ENCODE data around the gene MALAT1. TPM values are rescaled to one million over a fixed set of nuclear protein-coding genes. Genes with fewer than 3 reads are reported as not detected.
A peak's percentile ranks its signal among the peaks of the same experiment; 100 is the strongest.

Gene MALAT1
- total and polyA plus RNA-seq, 2 of the 13 experiments (the other 11 are each of a cell fraction or from before 2014, with no cell fraction given) = 143 to 1,237 TPM

DNA sequence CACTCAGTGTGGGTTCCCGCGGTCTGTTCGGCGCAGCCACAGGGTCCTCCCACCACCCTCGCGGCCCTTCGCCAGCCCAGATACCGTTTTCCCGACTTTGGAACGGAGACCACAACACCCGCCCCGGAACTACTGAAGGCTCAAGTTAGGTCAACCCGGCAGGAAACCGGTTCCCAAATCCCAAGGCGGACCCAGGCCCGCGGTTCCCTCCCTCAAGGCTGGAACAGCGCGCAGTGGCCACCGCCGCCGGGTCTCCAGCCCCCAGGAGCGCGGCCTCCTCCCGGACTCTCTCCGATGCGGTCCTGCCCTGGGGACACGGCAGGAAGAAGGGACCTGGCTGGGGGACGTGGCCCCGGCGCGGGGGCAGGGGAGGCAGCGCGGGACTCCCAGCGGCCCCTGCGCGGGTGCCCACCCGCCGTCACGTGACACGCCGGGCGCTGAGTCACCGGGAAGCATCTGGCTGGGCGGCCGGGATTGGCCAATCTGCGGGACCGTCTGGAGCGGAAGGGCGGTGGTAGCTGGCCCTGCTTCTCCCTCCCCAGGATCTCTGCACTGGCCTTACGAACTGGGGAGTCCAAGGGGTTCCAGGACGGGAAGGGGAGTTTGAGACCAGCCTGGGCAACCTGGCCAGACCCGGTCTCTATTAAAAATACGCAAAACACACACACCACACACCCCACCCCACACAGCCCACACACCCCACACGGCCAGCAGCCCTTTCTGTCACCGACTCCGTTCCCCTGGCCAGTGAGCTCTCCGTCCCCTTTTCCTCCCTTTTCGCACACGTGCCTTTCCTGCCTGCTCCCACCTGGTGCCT lies 21.5 kb upstream of the MALAT1 start (continued):
- TF ChIP-seq, protein P1, sequence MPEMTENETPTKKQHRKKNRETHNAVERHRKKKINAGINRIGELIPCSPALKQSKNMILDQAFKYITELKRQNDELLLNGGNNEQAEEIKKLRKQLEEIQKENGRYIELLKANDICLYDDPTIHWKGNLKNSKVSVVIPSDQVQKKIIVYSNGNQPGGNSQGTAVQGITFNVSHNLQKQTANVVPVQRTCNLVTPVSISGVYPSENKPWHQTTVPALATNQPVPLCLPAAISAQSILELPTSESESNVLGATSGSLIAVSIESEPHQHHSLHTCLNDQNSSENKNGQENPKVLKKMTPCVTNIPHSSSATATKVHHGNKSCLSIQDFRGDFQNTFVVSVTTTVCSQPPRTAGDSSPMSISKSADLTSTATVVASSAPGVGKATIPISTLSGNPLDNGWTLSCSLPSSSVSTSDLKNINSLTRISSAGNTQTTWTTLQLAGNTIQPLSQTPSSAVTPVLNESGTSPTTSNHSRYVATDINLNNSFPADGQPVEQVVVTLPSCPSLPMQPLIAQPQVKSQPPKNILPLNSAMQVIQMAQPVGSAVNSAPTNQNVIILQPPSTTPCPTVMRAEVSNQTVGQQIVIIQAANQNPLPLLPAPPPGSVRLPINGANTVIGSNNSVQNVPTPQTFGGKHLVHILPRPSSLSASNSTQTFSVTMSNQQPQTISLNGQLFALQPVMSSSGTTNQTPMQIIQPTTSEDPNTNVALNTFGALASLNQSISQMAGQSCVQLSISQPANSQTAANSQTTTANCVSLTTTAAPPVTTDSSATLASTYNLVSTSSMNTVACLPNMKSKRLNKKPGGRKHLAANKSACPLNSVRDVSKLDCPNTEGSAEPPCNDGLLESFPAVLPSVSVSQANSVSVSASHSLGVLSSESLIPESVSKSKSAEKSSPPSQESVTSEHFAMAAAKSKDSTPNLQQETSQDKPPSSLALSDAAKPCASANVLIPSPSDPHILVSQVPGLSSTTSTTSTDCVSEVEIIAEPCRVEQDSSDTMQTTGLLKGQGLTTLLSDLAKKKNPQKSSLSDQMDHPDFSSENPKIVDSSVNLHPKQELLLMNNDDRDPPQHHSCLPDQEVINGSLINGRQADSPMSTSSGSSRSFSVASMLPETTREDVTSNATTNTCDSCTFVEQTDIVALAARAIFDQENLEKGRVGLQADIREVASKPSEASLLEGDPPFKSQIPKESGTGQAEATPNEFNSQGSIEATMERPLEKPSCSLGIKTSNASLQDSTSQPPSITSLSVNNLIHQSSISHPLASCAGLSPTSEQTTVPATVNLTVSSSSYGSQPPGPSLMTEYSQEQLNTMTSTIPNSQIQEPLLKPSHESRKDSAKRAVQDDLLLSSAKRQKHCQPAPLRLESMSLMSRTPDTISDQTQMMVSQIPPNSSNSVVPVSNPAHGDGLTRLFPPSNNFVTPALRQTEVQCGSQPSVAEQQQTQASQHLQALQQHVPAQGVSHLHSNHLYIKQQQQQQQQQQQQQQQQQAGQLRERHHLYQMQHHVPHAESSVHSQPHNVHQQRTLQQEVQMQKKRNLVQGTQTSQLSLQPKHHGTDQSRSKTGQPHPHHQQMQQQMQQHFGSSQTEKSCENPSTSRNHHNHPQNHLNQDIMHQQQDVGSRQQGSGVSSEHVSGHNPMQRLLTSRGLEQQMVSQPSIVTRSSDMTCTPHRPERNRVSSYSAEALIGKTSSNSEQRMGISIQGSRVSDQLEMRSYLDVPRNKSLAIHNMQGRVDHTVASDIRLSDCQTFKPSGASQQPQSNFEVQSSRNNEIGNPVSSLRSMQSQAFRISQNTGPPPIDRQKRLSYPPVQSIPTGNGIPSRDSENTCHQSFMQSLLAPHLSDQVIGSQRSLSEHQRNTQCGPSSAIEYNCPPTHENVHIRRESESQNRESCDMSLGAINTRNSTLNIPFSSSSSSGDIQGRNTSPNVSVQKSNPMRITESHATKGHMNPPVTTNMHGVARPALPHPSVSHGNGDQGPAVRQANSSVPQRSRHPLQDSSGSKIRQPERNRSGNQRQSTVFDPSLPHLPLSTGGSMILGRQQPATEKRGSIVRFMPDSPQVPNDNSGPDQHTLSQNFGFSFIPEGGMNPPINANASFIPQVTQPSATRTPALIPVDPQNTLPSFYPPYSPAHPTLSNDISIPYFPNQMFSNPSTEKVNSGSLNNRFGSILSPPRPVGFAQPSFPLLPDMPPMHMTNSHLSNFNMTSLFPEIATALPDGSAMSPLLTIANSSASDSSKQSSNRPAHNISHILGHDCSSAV (CRISPR knock-in tag; IDR thresholded peaks at IDR 0.05; ENCODE audit: borderline replicate concordance) = 0 out of 2 replicates have a peak, but pooled peaks have one; percentile 24
- TF ChIP-seq SAP130 (CRISPR knock-in tag; IDR thresholded peaks at IDR 0.05; ENCODE audit: low read depth) = peak; percentile 93
- TF ChIP-seq NRL (CRISPR knock-in tag; IDR thresholded peaks at IDR 0.05; ENCODE audit: borderline replicate concordance) = peak; percentile 78; the same call in 1 of the 2 replicates
- TF ChIP-seq DMTF1 (CRISPR knock-in tag; IDR thresholded peaks at IDR 0.05) = no peak; the same call in 1 of the 2 replicates
- TF ChIP-seq BORCS8-MEF2B (CRISPR knock-in tag; IDR thresholded peaks at IDR 0.05) = peak; percentile 94
- no peak for TF ChIP-seq ZBTB20 (CRISPR knock-in tag; IDR thresholded peaks at IDR 0.05; ENCODE audit: borderline replicate concordance, low read depth)
- TF ChIP-seq TAF1 (CRISPR knock-in tag; IDR thresholded peaks at IDR 0.05) = peak; percentile 96
- TF ChIP-seq SNAPC5 (CRISPR knock-in tag; IDR thresholded peaks at IDR 0.05; ENCODE audit: borderline replicate concordance) = 0 out of 2 replicates have a peak, but pooled peaks have one; percentile 68
- TF ChIP-seq ZNF160 (CRISPR knock-in tag; IDR thresholded peaks at IDR 0.05) = peak; percentile 55
- no peak for TF ChIP-seq FUBP1 (CRISPR knock-in tag; IDR thresholded peaks at IDR 0.05; ENCODE audit: borderline replicate concordance)
- 0 out of 2 replicates have a peak, but pooled peaks have one; percentile 43 for TF ChIP-seq CHCHD3 (CRISPR knock-in tag; IDR thresholded peaks at IDR 0.05)
- 0 out of 2 replicates have a peak, but pooled peaks have one; percentile 61 for TF ChIP-seq ZNF431 (CRISPR knock-in tag; IDR thresholded peaks at IDR 0.05; ENCODE audit: borderline replicate concordance, low read depth)
- 0 out of 2 replicates have a peak, but pooled peaks have one; percentile 54 for TF ChIP-seq ZSCAN12 (CRISPR knock-in tag; IDR thresholded peaks at IDR 0.05)
- 0 out of 2 replicates have a peak, but pooled peaks have one; percentile 47 for TF ChIP-seq MTA3 (CRISPR knock-in tag; IDR thresholded peaks at IDR 0.05)

Data from HepG2 (cell line).